HCT116 (cell line): Measurements from ENCODE around the gene ZNF423. TPM values are rescaled to one million over a fixed set of nuclear protein-coding genes. Genes with fewer than 3 reads are reported as not detected.

Source experiments
- ATAC-seq: fragments of 200-7000 bp; cut with Tn5 transposase; 2 replicates; pipeline ENCODE4 v1.9.1; 2020; ENCODE audit warnings: mild to moderate bottlenecking, moderate library complexity
- BruUV-seq: library from RNA; stranded (reverse); fragments of 400-500 nt; replicated peaks from 2 replicates; lab custom pipeline; 2021; lab: Mats Ljungman, UMichigan
- CTCF ChIA-PET: fragments of 300-600 bp; sonication (Branson Sonifier 250); formaldehyde crosslinking; loops from one replicate; lab custom pipeline; 2021; ENCODE audit warnings: antibody characterized with exemption; lab: Charles Lee
- POLR2A ChIA-PET: fragments of 300-600, 350-600 bp; sonication (Branson Sonifier 250); formaldehyde crosslinking; loops from one replicate; lab custom pipeline; 2021; ENCODE audit warnings: antibody characterized with exemption; lab: Charles Lee
- RAD21 ChIA-PET, 2 experiments: fragments of 300-600 bp; sonication (Branson Sonifier 250); formaldehyde crosslinking; loops; one replicate each; lab custom pipeline; 2023; ENCODE audit warnings: low total read pairs in 2 of 2; ENCODE audit not compliant: uncharacterized antibody in 2 of 2, unreplicated experiment in 2 of 2, low non-redundant PET in 1 of 2; lab: Charles Lee
- DNase-seq: peaks from one replicate; pipeline ENCODE4 v3.0.0-alpha.2; 2010; ENCODE audit warnings: low read depth, low spot score
- H2AFZ ChIP-seq: fragments of 200-600 bp; shearing (Covaris generic), sonication (generic); 2 replicates; pipeline ENCODE4 v1.6.1; 2017; ENCODE audit warnings: low read depth, mixed run types, mixed read lengths, antibody characterized with exemption, low read length; ENCODE audit not compliant: poor library complexity, severe bottlenecking
- H3K27ac ChIP-seq: 2 replicates; pipeline ENCODE4 v1.5.1; 2012; ENCODE audit warnings: low read depth, low read length
- H3K27me3 ChIP-seq: fragments of 200-600 bp; sonication (generic); 2 replicates; pipeline ENCODE4 v1.6.1; 2016; ENCODE audit warnings: mixed run types, low read length, mixed read lengths; ENCODE audit not compliant: insufficient read depth
- H3K36me3 ChIP-seq, 2 experiments: fragments of 200-500 bp in 1 of 2; fragments of 200-600 bp in 1 of 2; sonication (Bioruptor generic) in 1 of 2; sonication (generic) in 1 of 2; 2 replicates each; pipeline versions ENCODE4 v1.5.1 to v1.6.1; 2014 to 2016; ENCODE audit warnings: low read length in 2 of 2, inconsistent platforms in 1 of 2, mixed read lengths in 1 of 2, mixed run types in 1 of 2; ENCODE audit not compliant: insufficient read depth in 2 of 2, control insufficient read depth in 1 of 2
- H3K4me1 ChIP-seq, 2 experiments: fragments of 200-600 bp in 1 of 2; sonication (generic) in 1 of 2; 2 replicates each; pipeline versions ENCODE4 v1.5.1 to v1.6.1; 2012 to 2017; ENCODE audit warnings: low read length in 2 of 2, inconsistent platforms in 1 of 2, mild to moderate bottlenecking in 1 of 2, mixed read lengths in 1 of 2, mixed run types in 1 of 2, moderate library complexity in 1 of 2; ENCODE audit not compliant: insufficient read depth in 2 of 2, control insufficient read depth in 1 of 2
- H3K4me2 ChIP-seq: fragments of 200-600 bp; sonication (generic); 2 replicates; pipeline ENCODE4 v1.6.1; 2017; ENCODE audit warnings: mixed run types, low read length, mixed read lengths
- H3K4me3 ChIP-seq, 2 experiments: fragments of 200-600 bp in 1 of 2; sonication (generic) in 1 of 2; replicated peaks in 1 of 2; 2 replicates each; pipeline ENCODE4 v1.5.1; 2011 to 2016; ENCODE audit warnings: low read length in 2 of 2, control low read depth in 1 of 2, low read depth in 1 of 2, mild to moderate bottlenecking in 1 of 2, mixed read lengths in 1 of 2, mixed run types in 1 of 2
- H3K79me2 ChIP-seq: fragments of 200-600 bp; sonication (generic); 2 replicates; pipeline ENCODE4 v1.6.1; 2017; ENCODE audit warnings: mild to moderate bottlenecking, mixed run types, low read length, moderate library complexity, mixed read lengths; ENCODE audit not compliant: insufficient read depth
- H3K9ac ChIP-seq: fragments of 200-600 bp; sonication (generic); 2 replicates; pipeline ENCODE4 v1.6.1; 2016; ENCODE audit warnings: low read length, mixed read lengths
- H3K9me2 ChIP-seq: fragments of 200-600 bp; sonication (generic), shearing (Covaris generic); 2 replicates; pipeline ENCODE4 v1.6.1; 2017; ENCODE audit warnings: mixed run types, mild to moderate bottlenecking, moderate library complexity; ENCODE audit not compliant: insufficient read depth
- H3K9me3 ChIP-seq, 2 experiments: fragments of 200-500 bp in 1 of 2; fragments of 200-600 bp in 1 of 2; sonication (Bioruptor generic) in 1 of 2; sonication (generic) in 1 of 2; 2 replicates each; pipeline ENCODE4 v1.6.1; 2014 to 2017; ENCODE audit warnings: low read length in 2 of 2, mixed read lengths in 2 of 2, inconsistent platforms in 1 of 2, low read depth in 1 of 2, mild to moderate bottlenecking in 1 of 2, mixed run types in 1 of 2, moderate library complexity in 1 of 2; ENCODE audit not compliant: control insufficient read depth in 1 of 2, insufficient read depth in 1 of 2
- H4K20me1 ChIP-seq: fragments of 200-600 bp; sonication (generic), shearing (Covaris generic); 2 replicates; pipeline ENCODE4 v1.6.1; 2017; ENCODE audit warnings: mixed run types, mild to moderate bottlenecking, moderate library complexity; ENCODE audit not compliant: insufficient read depth
- ATF3 ChIP-seq: IDR thresholded peaks from 2 replicates; pipeline ENCODE4 v1.6.1; 2012
- CBX3 ChIP-seq: IDR thresholded peaks from 2 replicates; pipeline ENCODE4 v1.6.1; 2012; ENCODE audit warnings: low read depth
- CEBPB ChIP-seq: IDR thresholded peaks from 2 replicates; pipeline ENCODE4 v1.6.1; 2012; ENCODE audit warnings: low read depth
- EGR1 ChIP-seq: IDR thresholded peaks from 2 replicates; pipeline ENCODE4 v1.6.1; 2012; ENCODE audit warnings: low read depth
- EZH2phosphoT487 ChIP-seq: fragments of 200-600 bp; IDR thresholded peaks from 2 replicates; pipeline ENCODE4 v1.6.1; 2018; ENCODE audit warnings: antibody characterized with exemption, borderline replicate concordance
- JUND ChIP-seq: IDR thresholded peaks from 2 replicates; pipeline ENCODE4 v1.6.1; 2012
- POLR2A ChIP-seq: IDR thresholded peaks from 2 replicates; pipeline ENCODE4 v1.7.0; 2011; ENCODE audit warnings: borderline replicate concordance; ENCODE audit not compliant: insufficient read depth, insufficient read length; ENCODE audit errors: extremely low read depth
- RAD21 ChIP-seq: IDR thresholded peaks from 2 replicates; pipeline ENCODE4 v1.6.1; 2012; ENCODE audit warnings: low read depth, mild to moderate bottlenecking
- REST ChIP-seq: IDR thresholded peaks from 2 replicates; pipeline ENCODE4 v1.6.1; 2012; ENCODE audit warnings: low read depth
- SIN3A ChIP-seq: IDR thresholded peaks from 2 replicates; pipeline ENCODE4 v1.6.1; 2012; ENCODE audit warnings: low read depth
- SRF ChIP-seq: IDR thresholded peaks from 2 replicates; pipeline ENCODE4 v1.6.1; 2012; ENCODE audit warnings: low read depth
- TCF7L2 ChIP-seq: IDR thresholded peaks from 2 replicates; pipeline ENCODE4 v1.7.0; 2011; ENCODE audit warnings: borderline replicate concordance, inconsistent platforms; ENCODE audit not compliant: insufficient read depth, insufficient read length; ENCODE audit errors: extremely low read depth
- YY1 ChIP-seq: IDR thresholded peaks from 2 replicates; pipeline ENCODE4 v1.6.1; 2011; ENCODE audit warnings: low read length, low read depth, moderate library complexity, mild to moderate bottlenecking; ENCODE audit not compliant: insufficient replicate concordance; ENCODE audit errors: extremely low read depth
- intact Hi-C: fragments of 100-400 bp; cut with micrococcal nuclease; formaldehyde crosslinking; loops from 2 replicates; pipeline ENCODE4 v1.10.0; 2022
- total RNA-seq: library from RNA; stranded (reverse); gene quantifications from one replicate; pipeline ENCODE4 v1.2.1, GENCODE V29; 2021; ENCODE audit not compliant: unreplicated experiment
- TF ChIP-seq, protein P1 (sequence below): IDR thresholded peaks from 2 replicates; pipeline ENCODE4 v1.6.1; 2012
- TF ChIP-seq, protein P2 (sequence below): IDR thresholded peaks from 2 replicates; pipeline ENCODE4 v1.6.1; 2011; ENCODE audit warnings: mild to moderate bottlenecking, low read length, moderate library complexity; ENCODE audit not compliant: insufficient replicate concordance; ENCODE audit errors: extremely low read depth

Gene ZNF423
- total RNA-seq, 1 experiment from 2014 or later: 0.22 TPM

DNA sequence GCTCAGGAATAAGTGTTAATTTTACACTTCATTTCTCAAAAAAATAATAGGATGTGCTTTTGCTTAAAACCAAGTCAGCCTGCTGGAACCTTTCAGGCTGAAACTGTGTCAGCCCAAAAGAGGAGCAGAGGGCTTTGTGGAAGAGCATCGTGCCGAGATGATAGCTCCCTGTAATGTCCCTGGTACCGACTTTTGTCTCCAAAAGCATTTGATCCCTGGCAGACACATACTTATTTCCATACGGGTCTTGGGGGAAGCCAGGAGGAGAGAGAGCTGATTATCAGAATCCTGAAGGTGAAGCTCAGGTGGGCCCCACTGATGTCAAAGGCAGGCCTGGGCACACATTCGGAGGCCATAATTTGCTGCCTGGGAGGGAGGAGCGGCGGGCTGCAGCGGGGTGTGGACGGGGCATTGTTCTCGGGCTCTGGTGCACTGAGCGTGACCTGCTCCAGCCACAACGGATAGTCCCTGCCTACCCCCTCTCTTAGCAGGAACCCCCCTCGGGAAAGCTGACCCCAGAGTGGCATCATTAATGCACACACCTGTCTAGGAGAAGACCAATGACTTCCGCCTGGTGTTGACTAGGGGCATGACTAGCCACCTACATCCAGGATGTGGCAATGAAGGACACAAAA lies 326.4 kb downstream of the ZNF423 start (continued):
- TF ChIP-seq TCF7L2 (no peak), SIN3A (no peak), EGR1 (no peak)

DNA sequence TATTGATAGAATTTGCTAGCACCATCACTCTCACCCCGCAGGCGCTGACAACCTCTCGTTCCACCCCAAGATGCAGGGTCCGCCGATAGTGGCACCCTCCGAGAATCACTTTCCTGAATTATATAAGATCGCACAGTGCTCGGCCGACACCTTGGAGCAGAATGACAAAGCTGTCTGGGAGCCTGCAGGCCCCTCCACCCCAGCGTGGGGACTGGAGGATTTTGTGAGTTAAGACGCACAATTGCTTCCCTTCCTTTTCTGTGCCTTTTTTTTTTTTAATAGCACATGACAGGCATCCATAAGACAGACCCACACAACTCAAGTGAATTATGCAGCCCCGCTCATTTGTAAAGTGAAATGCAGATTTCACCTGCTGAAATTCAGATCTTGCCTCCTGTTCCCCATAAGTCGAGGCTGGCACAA lies 327.0 kb downstream of the ZNF423 start:
- TF ChIP-seq RAD21 (no peak), JUND (no peak), ATF3 (no peak), TCF7L2 (no peak), SIN3A (no peak), CBX3 (no peak), CEBPB (no peak), EGR1 (no peak), SRF (no peak), EZH2phosphoT487 (no peak), YY1 (no peak), REST (no peak), POLR2A (no peak)
- TF ChIP-seq, protein P1, sequence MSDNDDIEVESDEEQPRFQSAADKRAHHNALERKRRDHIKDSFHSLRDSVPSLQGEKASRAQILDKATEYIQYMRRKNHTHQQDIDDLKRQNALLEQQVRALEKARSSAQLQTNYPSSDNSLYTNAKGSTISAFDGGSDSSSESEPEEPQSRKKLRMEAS: no peak
- TF ChIP-seq, protein P2, sequence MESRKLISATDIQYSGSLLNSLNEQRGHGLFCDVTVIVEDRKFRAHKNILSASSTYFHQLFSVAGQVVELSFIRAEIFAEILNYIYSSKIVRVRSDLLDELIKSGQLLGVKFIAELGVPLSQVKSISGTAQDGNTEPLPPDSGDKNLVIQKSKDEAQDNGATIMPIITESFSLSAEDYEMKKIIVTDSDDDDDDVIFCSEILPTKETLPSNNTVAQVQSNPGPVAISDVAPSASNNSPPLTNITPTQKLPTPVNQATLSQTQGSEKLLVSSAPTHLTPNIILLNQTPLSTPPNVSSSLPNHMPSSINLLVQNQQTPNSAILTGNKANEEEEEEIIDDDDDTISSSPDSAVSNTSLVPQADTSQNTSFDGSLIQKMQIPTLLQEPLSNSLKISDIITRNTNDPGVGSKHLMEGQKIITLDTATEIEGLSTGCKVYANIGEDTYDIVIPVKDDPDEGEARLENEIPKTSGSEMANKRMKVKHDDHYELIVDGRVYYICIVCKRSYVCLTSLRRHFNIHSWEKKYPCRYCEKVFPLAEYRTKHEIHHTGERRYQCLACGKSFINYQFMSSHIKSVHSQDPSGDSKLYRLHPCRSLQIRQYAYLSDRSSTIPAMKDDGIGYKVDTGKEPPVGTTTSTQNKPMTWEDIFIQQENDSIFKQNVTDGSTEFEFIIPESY: no peak
- TF ChIP-seq, all 23 proteins: peak for 0
- Histone ChIP-seq H3K4me2 (no peak overlapping the region), H3K4me3 (no peak overlapping the region), H3K36me3 (no peaks in the 10 kb centered on the region), H3K4me1 (no peaks in the 10 kb centered on the region), H3K9ac (no peak overlapping the region), H3K9me3 (no peaks in the 10 kb centered on the region), H3K79me2 (no peaks in the 10 kb centered on the region), H3K9me2 (no peaks in the 10 kb centered on the region), H3K27ac (no peak overlapping the region), H4K20me1 (no peaks in the 10 kb centered on the region), H3K27me3 (peaks cover 11% of the 10 kb centered on the region), H2AFZ (no peak overlapping the region)
- no TSS peak for BruUV-seq
- POLR2A ChIA-PET: no interaction called here
- CTCF ChIA-PET: no interaction called here
- RAD21 ChIA-PET: no interaction called here
- DNase-seq (no peak), ATAC-seq (no peak)
- intact Hi-C loops: no loop called here
